Neural progenitor cell (in vitro differentiated cells): ENCODE results near the gene DHRS9.

Experiments
- CTCF ChIP-seq: fragments of 200-600 bp; sonication (generic); IDR thresholded peaks from 2 replicates; pipeline ENCODE4 v1.5.1; 2017; ENCODE audit warnings: antibody characterized with exemption, mild to moderate bottlenecking
- EZH2 ChIP-seq: fragments of 200-600 bp; sonication (generic); IDR thresholded peaks from 2 replicates; pipeline ENCODE4 v1.6.1; 2017; ENCODE audit warnings: antibody characterized with exemption, mild to moderate bottlenecking, moderate library complexity
- EZH2phosphoT487 ChIP-seq: fragments of 200-600 bp; sonication (generic); IDR thresholded peaks from 2 replicates; pipeline ENCODE4 v1.6.1; 2017; ENCODE audit warnings: antibody characterized with exemption

- TF ChIP-seq EZH2 (no peak), CTCF (no peak), EZH2phosphoT487 (no peak)
These were observed 38.2 kb upstream of the DHRS9 start, which contains the start of gene ABCB11 for GRCh38 chr2:169031202-169031601.
